Suppressor macrophage treated with lipopolysaccharide for 1 hour (primary cell): ENCODE results near the gene HAGHL.
"Not testable (repeated sequence)": the region's sequence is repeated elsewhere in the genome, so short reads cannot be mapped to it uniquely, and the experiment has no call there.

Source experiments
- DNase-seq, 3 donors: peaks; one replicate each; pipeline ENCODE4 v3.0.0-alpha.2; 2020 to 2022

Gene HAGHL

GRCh38 chr16:774086-775001 is 47.4 kb downstream of the HAGHL start:
- no peak for DNase-seq

- DNase-seq, result no peak
Observed at GRCh38 chr16:775236-775796, 48.4 kb downstream of the HAGHL start.

GRCh38 chr16:776298-776697 is 49.4 kb downstream of the HAGHL start:
- not testable (repeated sequence) for DNase-seq

GRCh38 chr16:776824-777223 is 49.9 kb downstream of the HAGHL start:
- DNase-seq, result no peak

- no peak for DNase-seq
Observed at GRCh38 chr16:777826-778225, 50.9 kb downstream of the HAGHL start.

- DNase-seq, result no peak
Observed at GRCh38 chr16:778447-778846, 51.5 kb downstream of the HAGHL start.

- DNase-seq, result no peak
Observed at GRCh38 chr16:778909-779527, 52.1 kb downstream of the HAGHL start.
